22Rv1 (cell line): Measurements from ENCODE around the gene GUK1.
A peak's percentile ranks its signal among the peaks of the same experiment; 100 is the strongest.

Source experiments
- H3K27ac ChIP-seq: fragments of 450-650 bp; 2 replicates; pipeline ENCODE4 v1.5.1; 2017
- ZFX ChIP-seq: fragments of 450-650 bp; IDR thresholded peaks from 2 replicates; pipeline ENCODE4 v1.6.1; 2017; ENCODE audit warnings: antibody characterized with exemption, borderline replicate concordance
- TF ChIP-seq, protein P1 (sequence below): fragments of 450-650 bp; IDR thresholded peaks from 2 replicates; pipeline ENCODE4 v1.5.1; 2017; ENCODE audit warnings: mild to moderate bottlenecking

The GUK1 gene

GRCh38 chr1:228166170-228166936 is 26.3 kb downstream of the GUK1 start:
- peak overlapping the region; percentile 96 for H3K27ac ChIP-seq
- TF ChIP-seq, protein P1, sequence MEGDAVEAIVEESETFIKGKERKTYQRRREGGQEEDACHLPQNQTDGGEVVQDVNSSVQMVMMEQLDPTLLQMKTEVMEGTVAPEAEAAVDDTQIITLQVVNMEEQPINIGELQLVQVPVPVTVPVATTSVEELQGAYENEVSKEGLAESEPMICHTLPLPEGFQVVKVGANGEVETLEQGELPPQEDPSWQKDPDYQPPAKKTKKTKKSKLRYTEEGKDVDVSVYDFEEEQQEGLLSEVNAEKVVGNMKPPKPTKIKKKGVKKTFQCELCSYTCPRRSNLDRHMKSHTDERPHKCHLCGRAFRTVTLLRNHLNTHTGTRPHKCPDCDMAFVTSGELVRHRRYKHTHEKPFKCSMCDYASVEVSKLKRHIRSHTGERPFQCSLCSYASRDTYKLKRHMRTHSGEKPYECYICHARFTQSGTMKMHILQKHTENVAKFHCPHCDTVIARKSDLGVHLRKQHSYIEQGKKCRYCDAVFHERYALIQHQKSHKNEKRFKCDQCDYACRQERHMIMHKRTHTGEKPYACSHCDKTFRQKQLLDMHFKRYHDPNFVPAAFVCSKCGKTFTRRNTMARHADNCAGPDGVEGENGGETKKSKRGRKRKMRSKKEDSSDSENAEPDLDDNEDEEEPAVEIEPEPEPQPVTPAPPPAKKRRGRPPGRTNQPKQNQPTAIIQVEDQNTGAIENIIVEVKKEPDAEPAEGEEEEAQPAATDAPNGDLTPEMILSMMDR: no peak
- TF ChIP-seq ZFX: no peak

- no peak for TF ChIP-seq ZFX
- TF ChIP-seq, protein P1: no peak
- no peak overlapping the region for H3K27ac ChIP-seq
Measured at GRCh38 chr1:228168563-228169270, 28.6 kb downstream of the GUK1 start.

GRCh38 chr1:228169345-228169744 is 29.3 kb downstream of the GUK1 start:
- H3K27ac ChIP-seq: no peak overlapping the region
- no peak for TF ChIP-seq ZFX
- TF ChIP-seq, protein P1: no peak

- TF ChIP-seq, protein P1: no peak
- no peak for TF ChIP-seq ZFX
Measured at GRCh38 chr1:228170666-228171065, 30.6 kb downstream of the GUK1 start.

GRCh38 chr1:228171221-228171891 is 31.3 kb downstream of the GUK1 start:
- no peak overlapping the region for H3K27ac ChIP-seq
- TF ChIP-seq ZFX: no peak

More at GRCh38 chr1:228170666-228171065, 30.6 kb downstream of the GUK1 start:
- no peak overlapping the region for H3K27ac ChIP-seq

DNA sequence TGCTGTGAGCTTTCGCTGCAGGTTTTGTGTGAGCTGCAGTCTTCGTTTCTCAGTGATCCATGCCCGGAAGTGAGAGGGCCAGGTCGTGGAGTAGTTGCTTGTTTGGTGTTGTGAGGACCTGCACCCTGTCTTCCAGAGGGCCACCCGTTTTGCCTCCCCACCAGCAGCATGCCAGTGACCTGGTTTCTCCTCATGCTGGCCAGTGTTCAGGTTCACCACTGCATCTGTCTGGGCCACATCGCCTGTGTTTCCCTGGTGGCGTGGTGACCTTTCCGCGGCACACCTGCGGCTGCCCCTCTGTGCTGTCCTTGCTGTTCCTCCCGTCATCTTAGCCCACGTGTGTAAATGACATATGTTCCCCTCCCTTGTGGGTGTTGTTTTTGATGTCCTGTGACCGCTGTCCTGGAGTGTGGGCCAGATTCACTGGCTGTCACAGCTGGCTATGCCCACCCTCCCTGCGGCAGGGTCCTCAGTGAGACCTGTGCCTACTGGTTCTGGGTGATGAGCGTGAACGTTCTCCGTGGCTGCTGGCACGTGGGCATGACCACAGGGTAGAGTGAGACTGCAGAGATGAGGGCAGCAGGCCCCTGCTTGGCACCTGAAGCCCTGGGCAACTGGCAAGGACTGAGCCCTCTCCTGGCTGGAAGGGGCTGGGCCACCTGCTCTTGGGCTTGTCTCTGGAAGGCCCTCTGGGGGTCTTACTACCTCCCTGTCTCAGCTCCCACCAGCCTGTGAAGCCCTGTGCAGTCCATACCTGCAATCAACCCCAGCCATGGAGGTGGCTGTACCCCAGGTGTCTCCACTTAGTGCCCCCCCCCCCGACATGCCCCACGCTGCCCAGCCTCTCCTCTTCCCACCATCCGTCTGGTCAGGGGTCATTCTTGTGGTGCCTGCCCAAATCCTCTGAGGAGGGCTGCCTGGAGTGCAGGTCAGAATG is 32.8 kb downstream of the GUK1 start:
- TF ChIP-seq ZFX: no peak
- 0 out of 2 replicates have a peak overlapping the region, but pooled peaks have one; percentile 27 for H3K27ac ChIP-seq

GRCh38 chr1:228173528-228174481 is 33.7 kb downstream of the GUK1 start:
- 0 out of 2 replicates have a peak overlapping the region, but pooled peaks have one; percentile 27 for H3K27ac ChIP-seq
